HG02678 (cell line): ENCODE results near the gene IFT43.
"Not testable (repeated sequence)": the region's sequence is repeated elsewhere in the genome, so short reads cannot be mapped to it uniquely, and the experiment has no call there.

Experiments used
- ATAC-seq: cut with Tn5 transposase; IDR thresholded peaks from one replicate; pipeline ENCODE4 v1.9.1; 2021; ENCODE audit warnings: mild to moderate bottlenecking, moderate library complexity; ENCODE audit not compliant: unreplicated experiment

The IFT43 gene

GRCh38 chr14:76009627-76010026, 24.1 kb downstream of the IFT43 start:
- not testable (repeated sequence) for ATAC-seq

GRCh38 chr14:76011930-76012329, 26.4 kb downstream of the IFT43 start:
- ATAC-seq = no peak

- ATAC-seq = no peak
Measured at GRCh38 chr14:76012354-76012753, 26.8 kb downstream of the IFT43 start.

- no peak for ATAC-seq
Measured at GRCh38 chr14:76015191-76015590, 29.6 kb downstream of the IFT43 start.

- no peak for ATAC-seq
Measured at GRCh38 chr14:76015668-76016067, 30.1 kb downstream of the IFT43 start.

GRCh38 chr14:76019676-76020075, 34.1 kb downstream of the IFT43 start:
- no peak for ATAC-seq

GRCh38 chr14:76022991-76023390, 37.4 kb downstream of the IFT43 start:
- ATAC-seq = no peak

- ATAC-seq = no peak
Measured at GRCh38 chr14:76023757-76024156, 38.2 kb downstream of the IFT43 start.

GRCh38 chr14:76024211-76024907, 38.8 kb downstream of the IFT43 start:
- ATAC-seq = no peak

GRCh38 chr14:76034566-76034965, 49.0 kb downstream of the IFT43 start:
- no peak for ATAC-seq

- ATAC-seq = no peak
Measured at GRCh38 chr14:76040704-76041103, 55.1 kb downstream of the IFT43 start.

- no peak for ATAC-seq
Measured at GRCh38 chr14:76045773-76046172, 60.2 kb downstream of the IFT43 start.

GRCh38 chr14:76050250-76050649, 64.7 kb downstream of the IFT43 start:
- no peak for ATAC-seq

GRCh38 chr14:76050797-76051392, 65.3 kb downstream of the IFT43 start:
- ATAC-seq = no peak

GRCh38 chr14:76051717-76052465, 66.3 kb downstream of the IFT43 start:
- ATAC-seq = no peak

GRCh38 chr14:76053572-76054355, 68.2 kb downstream of the IFT43 start:
- no peak for ATAC-seq

- no peak for ATAC-seq
Measured at GRCh38 chr14:76055330-76055729, 69.8 kb downstream of the IFT43 start.

- no peak for ATAC-seq
Measured at GRCh38 chr14:76056128-76056527, 70.6 kb downstream of the IFT43 start.

- ATAC-seq = no peak
Measured at GRCh38 chr14:76057914-76058313, 72.4 kb downstream of the IFT43 start.

GRCh38 chr14:76063327-76063726, 77.8 kb downstream of the IFT43 start:
- ATAC-seq = no peak

GRCh38 chr14:76065519-76065918, 80.0 kb downstream of the IFT43 start:
- ATAC-seq = no peak
